Transverse colon (tissue), 4 donors: ENCODE data around the gene TMTC4. TPM values are rescaled to one million over a fixed set of nuclear protein-coding genes. Genes with fewer than 3 reads are reported as not detected.
"Not testable (repeated sequence)": the region's sequence is repeated elsewhere in the genome, so short reads cannot be mapped to it uniquely, and the experiment has no call there.

Experiments used
- DNase-seq: peaks from one replicate; pipeline ENCODE4 v3.0.0-alpha.2; 2019
- H3K27ac ChIP-seq, 4 donors: fragments of 200-600 bp; sonication (generic); 2 replicates each; pipeline ENCODE4 v1.5.1; 2016 to 2018; ENCODE audit warnings: inconsistent platforms in 4 of 4
- H3K27me3 ChIP-seq: fragments of 200-600 bp; sonication (generic); 2 replicates; pipeline ENCODE4 v1.5.1; 2017; ENCODE audit warnings: inconsistent platforms
- H3K36me3 ChIP-seq, 4 donors: fragments of 200-600 bp; sonication (generic); 2 replicates each; pipeline ENCODE4 v1.5.1; 2017 to 2019; ENCODE audit warnings: inconsistent platforms in 4 of 4
- H3K4me1 ChIP-seq, 4 donors: fragments of 200-600 bp; sonication (generic); 2 replicates each; pipeline ENCODE4 v1.5.1; 2017 to 2020; ENCODE audit warnings: inconsistent platforms in 4 of 4
- H3K4me3 ChIP-seq, 4 donors: fragments of 200-600 bp; sonication (generic); 1 replicate in 1 of 4; 2 replicates in 3 of 4; pipeline versions ENCODE4 v1.5.1 to v1.6.1; 2017 to 2019; ENCODE audit warnings: inconsistent platforms in 4 of 4
- H3K9me3 ChIP-seq, 2 donors: fragments of 200-600 bp; sonication (generic); 2 replicates each; pipeline ENCODE4 v1.5.1; 2017 to 2019; ENCODE audit warnings: inconsistent platforms in 2 of 2
- CTCF ChIP-seq, 5 experiments: fragments of 200-600 bp in 3 of 5; fragments of 450-650 bp in 2 of 5; sonication (generic) in 3 of 5; IDR thresholded peaks; 1 replicate in 2 of 5; 2 replicates in 3 of 5; pipeline ENCODE4 v1.5.1; 2016 to 2017; ENCODE audit warnings: antibody characterized with exemption in 5 of 5, inconsistent platforms in 3 of 5, mild to moderate bottlenecking in 2 of 5, moderate library complexity in 1 of 5
- EP300 ChIP-seq: sonication (generic); formaldehyde crosslinking; IDR thresholded peaks from one replicate; pipeline ENCODE4 v1.6.1; 2017; ENCODE audit warnings: antibody characterized with exemption, low read depth
- POLR2A ChIP-seq: fragments of 450-650 bp; IDR thresholded peaks from one replicate; pipeline ENCODE4 v1.6.1; 2016; ENCODE audit warnings: antibody characterized with exemption, mild to moderate bottlenecking, moderate library complexity
- POLR2AphosphoS5 ChIP-seq, 3 donors: sonication (generic); formaldehyde crosslinking; IDR thresholded peaks; one replicate each; pipeline ENCODE4 v1.6.1; 2016; ENCODE audit warnings: antibody characterized with exemption in 3 of 3
- WGBS, 2 donors: methylation state at CpG; one replicate each; pipeline ENCODE4 v1.1.5; 2018; ENCODE audit warnings: low coverage in 1 of 2; 5-methylcytosine and 5-hydroxymethylcytosine counted together
- in situ Hi-C, 4 donors: fragments of 200-750 bp; cut with MboI; loops; one replicate each; pipeline versions ENCODE4 v1.15.0 to v1.15.1; 2017; ENCODE audit warnings: low sequenced_read_pairs in 3 of 4, low pct_ligation_motif_present in 1 of 4, low pct_unique_long_range_greater_than_20kb in 1 of 4
- intact Hi-C: fragments of 100-400 bp; cut with DNase I; formaldehyde crosslinking; loops from one replicate; pipeline ENCODE4 v1.15.1; 2023; ENCODE audit warnings: low total_unique reads
- total RNA-seq, 4 donors: library from RNA; depleted of rRNA; stranded (reverse); fragments of >200 nt; gene quantifications; one replicate each; pipeline ENCODE4 v1.1.0, GENCODE V29; 2016

Gene TMTC4
- total RNA-seq, 4 donors from 2014 or later: 19.5 to 136 (median 30.0) TPM

- no peaks in the 10 kb centered on the region for H3K4me1 ChIP-seq
- peaks cover 0 to 18% (median 8%) of the 10 kb centered on the region in 4 donors for H3K36me3 ChIP-seq
- no peak overlapping the region for H3K4me3 ChIP-seq
- no peaks in the 10 kb centered on the region for H3K27me3 ChIP-seq
- no peak for DNase-seq
- TF ChIP-seq EP300: no peak
- no peak for TF ChIP-seq CTCF (IDR thresholded peaks at IDR 0.05)
- TF ChIP-seq POLR2AphosphoS5 (IDR thresholded peaks at IDR 0.05): no peak
- no peak for TF ChIP-seq POLR2A
- WGBS, 2 donors: 88 to 100% methylated on average over 1 to 15 of the region's 15 CpGs
- H3K9me3 ChIP-seq: no peaks in the 10 kb centered on the region
- intact Hi-C loops (no loop called here), in situ Hi-C loops (no loop called here)
- H3K27ac ChIP-seq: no peak overlapping the region
Observed at GRCh38 chr13:100627120-100627519, 47.5 kb downstream of the TMTC4 start.

DNA sequence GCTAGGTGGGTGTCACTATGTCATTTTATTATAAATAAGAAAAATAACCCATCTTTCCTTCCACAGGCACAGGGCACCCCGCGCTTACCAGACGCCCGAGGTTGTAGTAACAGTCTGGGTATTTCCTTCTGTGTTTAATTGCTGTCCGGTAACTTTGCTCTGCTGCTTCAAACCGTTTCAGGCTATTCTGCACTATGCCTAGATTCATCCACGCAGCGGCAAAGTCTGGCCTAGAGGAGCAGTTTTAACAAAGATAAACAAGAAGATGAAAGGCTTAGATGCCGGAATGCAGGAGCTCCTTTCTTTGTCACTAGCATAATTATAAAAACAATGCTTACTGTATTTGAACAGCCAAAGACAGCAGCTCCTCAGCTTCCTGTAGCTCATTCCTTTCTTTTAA is 49.1 kb downstream of the TMTC4 start:
- Histone ChIP-seq H3K4me1 (no peaks in the 10 kb centered on the region), H3K27ac (no peak overlapping the region), H3K4me3 (no peak overlapping the region), H3K27me3 (no peaks in the 10 kb centered on the region), H3K9me3 (no peaks in the 10 kb centered on the region), H3K36me3 (peaks cover 0 to 19% (median 9%) of the 10 kb centered on the region in 4 donors)
- in situ Hi-C loops: no loop called here
- intact Hi-C loops: no loop called here
- DNase-seq: no peak
- TF ChIP-seq POLR2A (no peak), CTCF (IDR thresholded peaks at IDR 0.05) (no peak), EP300 (no peak), POLR2AphosphoS5 (IDR thresholded peaks at IDR 0.05) (no peak)
- 78 to 89% methylated on average over 9 of the region's 9 CpGs for WGBS, 2 donors

GRCh38 chr13:100620792-100621191 is 53.8 kb downstream of the TMTC4 start:
- WGBS, 2 donors: 85 to 94% methylated on average over 4 of the region's 4 CpGs
- Histone ChIP-seq H3K27me3 (no peaks in the 10 kb centered on the region), H3K4me1 (no peaks in the 10 kb centered on the region), H3K27ac (no peak overlapping the region), H3K9me3 (no peaks in the 10 kb centered on the region), H3K4me3 (no peak overlapping the region), H3K36me3 (peaks cover 0 to 13% (median 4%) of the 10 kb centered on the region in 4 donors)
- no peak for TF ChIP-seq EP300
- no peak for TF ChIP-seq CTCF (IDR thresholded peaks at IDR 0.05)
- TF ChIP-seq POLR2AphosphoS5 (IDR thresholded peaks at IDR 0.05): no peak
- TF ChIP-seq POLR2A: no peak
- DNase-seq: no peak
- in situ Hi-C loops: no loop called here
- intact Hi-C loops: no loop called here

DNA sequence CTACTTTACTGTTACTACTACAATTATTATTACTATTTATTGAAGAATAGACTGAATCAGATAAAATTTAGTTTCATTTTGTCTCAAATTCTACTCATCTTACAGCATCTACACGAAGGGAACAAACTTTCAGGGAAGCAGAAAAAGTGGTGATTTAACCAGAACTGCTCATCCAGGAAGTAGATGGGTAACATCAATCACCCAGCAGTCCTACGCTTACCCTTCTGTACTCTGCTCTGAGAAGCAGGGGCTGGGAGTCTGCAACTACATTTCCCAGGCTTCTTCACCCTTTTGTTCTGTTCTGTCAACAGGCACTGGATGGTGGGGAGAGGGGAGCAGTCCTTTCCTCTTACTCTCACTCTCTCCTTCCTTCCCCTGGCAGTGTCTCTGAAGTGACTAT is 54.7 kb downstream of the TMTC4 start:
- no peaks in the 10 kb centered on the region for H3K4me1 ChIP-seq
- DNase-seq: no peak
- WGBS, 2 donors: 81 to 88% methylated on average over 2 of the region's 2 CpGs
- H3K27me3 ChIP-seq: no peaks in the 10 kb centered on the region
- H3K36me3 ChIP-seq: peaks cover 0 to 9% (median 0%) of the 10 kb centered on the region in 4 donors
- H3K9me3 ChIP-seq: no peaks in the 10 kb centered on the region
- intact Hi-C loops (no loop called here), in situ Hi-C loops (no loop called here)
- no peak for TF ChIP-seq POLR2AphosphoS5 (IDR thresholded peaks at IDR 0.05)
- no peak for TF ChIP-seq EP300
- TF ChIP-seq POLR2A: no peak
- no peak for TF ChIP-seq CTCF (IDR thresholded peaks at IDR 0.05)
- no peak overlapping the region for H3K4me3 ChIP-seq
- H3K27ac ChIP-seq: no peak overlapping the region

- DNase-seq, H3K36me3 ChIP-seq, H3K4me1 ChIP-seq, H3K9me3 ChIP-seq, H3K27me3 ChIP-seq, H3K4me3 ChIP-seq, H3K27ac ChIP-seq, intact Hi-C loops, in situ Hi-C loops: not testable (repeated sequence)
- WGBS, 2 donors: 98% methylated on average over 9 of the region's 24 CpGs; no CpG with 5 or more reads in 1 of the 2 donors
Observed at GRCh38 chr13:100618897-100619296, 55.7 kb downstream of the TMTC4 start.
